ENCODE results near the gene ANKRD49. TPM values are rescaled to one million over a fixed set of nuclear protein-coding genes. Genes with fewer than 3 reads are reported as not detected.

ANKRD49 gene
- total RNA-seq, 1 experiment from 2014 or later = 14.9 TPM

DNA sequence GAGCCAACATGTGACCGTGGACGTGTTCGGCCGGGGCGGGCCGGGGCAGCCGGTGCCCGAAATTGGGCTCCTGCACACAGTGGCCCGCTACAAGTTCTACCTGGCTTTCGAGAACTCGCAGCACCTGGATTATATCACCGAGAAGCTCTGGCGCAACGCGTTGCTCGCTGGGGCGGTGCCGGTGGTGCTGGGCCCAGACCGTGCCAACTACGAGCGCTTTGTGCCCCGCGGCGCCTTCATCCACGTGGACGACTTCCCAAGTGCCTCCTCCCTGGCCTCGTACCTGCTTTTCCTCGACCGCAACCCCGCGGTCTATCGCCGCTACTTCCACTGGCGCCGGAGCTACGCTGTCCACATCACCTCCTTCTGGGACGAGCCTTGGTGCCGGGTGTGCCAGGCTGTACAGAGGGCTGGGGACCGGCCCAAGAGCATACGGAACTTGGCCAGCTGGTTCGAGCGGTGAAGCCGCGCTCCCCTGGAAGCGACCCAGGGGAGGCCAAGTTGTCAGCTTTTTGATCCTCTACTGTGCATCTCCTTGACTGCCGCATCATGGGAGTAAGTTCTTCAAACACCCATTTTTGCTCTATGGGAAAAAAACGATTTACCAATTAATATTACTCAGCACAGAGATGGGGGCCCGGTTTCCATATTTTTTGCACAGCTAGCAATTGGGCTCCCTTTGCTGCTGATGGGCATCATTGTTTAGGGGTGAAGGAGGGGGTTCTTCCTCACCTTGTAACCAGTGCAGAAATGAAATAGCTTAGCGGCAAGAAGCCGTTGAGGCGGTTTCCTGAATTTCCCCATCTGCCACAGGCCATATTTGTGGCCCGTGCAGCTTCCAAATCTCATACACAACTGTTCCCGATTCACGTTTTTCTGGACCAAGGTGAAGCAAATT, 51.7 kb downstream of the ANKRD49 start:
- Histone ChIP-seq H3K4me1 (no peaks in the 10 kb centered on the region), H3K9me3 (replicated peaks) (no peaks in the 10 kb centered on the region), H3K36me3 (no peaks in the 10 kb centered on the region), H3K27ac (no peak overlapping the region), H3K27me3 (no peaks in the 10 kb centered on the region), H3K4me3 (no peak overlapping the region)
- DNase-seq = no peak

DNA sequence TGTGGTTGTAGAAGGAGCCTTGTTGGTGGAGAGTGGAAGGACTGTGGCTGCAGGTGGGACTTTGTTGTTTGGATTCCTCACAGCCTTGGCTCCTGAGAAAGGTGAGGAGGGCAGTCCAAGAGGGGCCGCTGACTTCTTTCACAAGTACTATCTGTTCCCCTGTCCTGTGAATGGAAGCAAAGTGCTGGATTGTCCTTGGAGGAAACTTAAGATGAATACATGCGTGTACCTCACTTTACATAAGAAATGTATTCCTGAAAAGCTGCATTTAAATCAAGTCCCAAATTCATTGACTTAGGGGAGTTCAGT, 52.3 kb downstream of the ANKRD49 start:
- Histone ChIP-seq H3K9me3 (replicated peaks) (no peaks in the 10 kb centered on the region), H3K27me3 (no peaks in the 10 kb centered on the region), H3K4me3 (no peak overlapping the region), H3K4me1 (no peaks in the 10 kb centered on the region), H3K27ac (no peak overlapping the region), H3K36me3 (no peaks in the 10 kb centered on the region)
- no peak for DNase-seq

DNA sequence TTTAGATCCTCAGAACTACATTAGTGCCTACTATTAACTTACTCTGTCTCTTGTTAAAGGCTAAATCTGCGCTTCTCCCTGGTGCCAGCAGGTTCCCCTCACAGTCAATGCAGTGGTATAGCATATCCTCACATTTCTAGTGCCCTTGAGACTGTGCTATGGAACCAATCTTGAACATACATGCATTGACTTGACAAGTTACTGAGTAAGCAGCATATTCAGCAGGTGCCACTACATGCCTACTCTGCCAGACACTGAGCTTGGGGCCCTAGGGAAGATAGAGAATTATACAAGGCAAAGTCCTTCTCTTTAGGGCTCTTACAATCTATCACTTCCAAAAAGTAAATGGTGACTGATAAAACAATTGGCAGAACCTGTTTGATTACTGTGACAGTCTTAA, 53.1 kb downstream of the ANKRD49 start:
- H3K27ac ChIP-seq = no peak overlapping the region
- H3K27me3 ChIP-seq = no peaks in the 10 kb centered on the region
- no peaks in the 10 kb centered on the region for H3K9me3 ChIP-seq (replicated peaks)
- H3K4me1 ChIP-seq = no peaks in the 10 kb centered on the region
- H3K36me3 ChIP-seq = no peaks in the 10 kb centered on the region
- no peak for DNase-seq
- H3K4me3 ChIP-seq = no peak overlapping the region

DNA sequence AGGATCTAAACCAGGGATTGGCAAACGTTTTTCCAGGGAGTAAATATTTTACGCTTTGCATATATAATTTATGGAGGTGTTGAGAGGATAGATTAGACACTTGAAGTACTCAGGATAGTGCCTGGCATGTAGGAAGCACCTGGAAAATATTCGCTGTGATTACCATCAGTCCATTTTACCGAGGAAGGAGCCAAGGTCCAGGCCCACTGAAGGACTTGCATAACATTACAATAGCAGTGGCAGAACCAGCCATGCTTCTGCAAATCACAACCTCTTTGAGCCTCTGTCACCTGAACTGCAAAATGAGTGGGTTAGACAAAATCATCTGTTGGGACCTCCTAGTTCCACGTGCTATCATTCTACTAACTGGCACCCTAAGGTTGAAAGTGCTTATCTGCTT, 55.4 kb downstream of the ANKRD49 start:
- DNase-seq = no peak
- no peak overlapping the region for H3K4me3 ChIP-seq

More for the DNA sequence above, 55.4 kb downstream of the ANKRD49 start:
- Histone ChIP-seq H3K4me1 (no peaks in the 10 kb centered on the region), H3K36me3 (no peaks in the 10 kb centered on the region), H3K27ac (no peak overlapping the region), H3K27me3 (no peaks in the 10 kb centered on the region), H3K9me3 (replicated peaks) (no peaks in the 10 kb centered on the region)

Other genes with a start within 250 kb of the ANKRD49 start
- gene IZUMO1R, start 189.4 kb upstream of the ANKRD49 start, total RNA-seq (2014; rRNA removed; shearing (Covaris generic)) = not detected in 2 replicates
- gene GPR83, start 92.6 kb upstream of the ANKRD49 start, total RNA-seq (2014; rRNA removed; shearing (Covaris generic)) = 0.04 and 0.05 TPM in 2 replicates
- gene MRE11, start 140 bp upstream of the ANKRD49 start, total RNA-seq (2014; rRNA removed; shearing (Covaris generic)) = 30.6 and 34.6 TPM in 2 replicates
- not detected in 2 replicates for gene C11orf97, start 18.5 kb downstream of the ANKRD49 start, total RNA-seq (2014; rRNA removed; shearing (Covaris generic))
- 0.42 and 0.46 TPM in 2 replicates for gene FUT4, start 49.9 kb downstream of the ANKRD49 start, total RNA-seq (2014; rRNA removed; shearing (Covaris generic))
- not detected in 2 replicates for gene PIWIL4, start 73.4 kb downstream of the ANKRD49 start, total RNA-seq (2014; rRNA removed; shearing (Covaris generic))

Measured in SJCRH30 (cell line).